ENCODE data around the gene DCX. TPM values are rescaled to one million over a fixed set of nuclear protein-coding genes. Genes with fewer than 3 reads are reported as not detected.

DCX gene
- total and polyA plus RNA-seq, 2 experiments from 2014 or later: 0.34 to 1.2 TPM

DNA sequence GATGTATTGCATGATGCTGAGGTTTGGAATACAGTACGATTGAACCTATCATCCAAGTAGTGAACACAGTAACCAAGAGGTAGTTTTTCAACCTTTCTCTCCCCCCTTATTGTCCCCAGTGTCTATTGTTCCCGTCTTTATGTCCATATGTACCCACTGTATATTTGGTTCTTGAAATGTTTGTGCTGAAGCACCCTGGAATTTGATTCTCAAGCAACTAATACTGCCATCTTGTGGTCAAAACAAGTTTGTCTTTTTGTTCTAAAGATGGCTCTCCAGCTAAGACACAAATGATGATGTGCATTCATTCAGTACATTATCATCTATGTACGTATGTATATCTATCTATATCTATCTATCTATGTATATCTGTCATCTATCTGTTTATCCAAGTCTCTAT, 33.5 kb upstream of the DCX start:
- no peak overlapping the region for H3K4me3 ChIP-seq
- no peaks in the 10 kb centered on the region for H3K79me2 ChIP-seq
- peak; percentile 74 for DNase-seq (ENCODE audit: low spot score)
- no peaks in the 10 kb centered on the region for H3K9me2 ChIP-seq (replicated peaks; ENCODE audit: insufficient read depth)
- H3K4me2 ChIP-seq: no peak overlapping the region
- H3K4me1 ChIP-seq (ENCODE audit: insufficient read depth): peaks cover 3% of the 10 kb centered on the region
- H4K20me1 ChIP-seq (ENCODE audit: insufficient read depth, poor library complexity, severe bottlenecking): no peaks in the 10 kb centered on the region
- H2AFZ ChIP-seq: no peak overlapping the region
- no peaks in the 10 kb centered on the region for H3K36me3 ChIP-seq (replicated peaks; ENCODE audit: insufficient read depth, low read depth)
- no peak for TF ChIP-seq EZH2 (IDR thresholded peaks at IDR 0.05; ENCODE audit: borderline replicate concordance)
- peak; percentile 72 for TF ChIP-seq CTCF (IDR thresholded peaks at IDR 0.05; ENCODE audit: poor library complexity)
- no peaks in the 10 kb centered on the region for H3K27me3 ChIP-seq
- H3K9me3 ChIP-seq (ENCODE audit: low read depth): no peaks in the 10 kb centered on the region
- no peak overlapping the region for H3K27ac ChIP-seq
- 42% methylated on average over 3 of the region's 3 CpGs for WGBS (ENCODE audit: low lambda C conversion rate, missing lambda C conversion rate)

GRCh38 chrX:111444881-111445280, 32.9 kb upstream of the DCX start:
- Histone ChIP-seq H3K9me3 (ENCODE audit: low read depth) (no peaks in the 10 kb centered on the region), H3K4me3 (no peak overlapping the region), H3K27me3 (no peaks in the 10 kb centered on the region), H3K27ac (no peak overlapping the region), H3K36me3 (replicated peaks; ENCODE audit: insufficient read depth, low read depth) (no peaks in the 10 kb centered on the region), H3K4me2 (no peak overlapping the region), H3K79me2 (no peaks in the 10 kb centered on the region), H2AFZ (no peak overlapping the region), H3K4me1 (ENCODE audit: insufficient read depth) (peaks cover 3% of the 10 kb centered on the region), H3K9me2 (replicated peaks; ENCODE audit: insufficient read depth) (no peaks in the 10 kb centered on the region), H4K20me1 (ENCODE audit: insufficient read depth, poor library complexity, severe bottlenecking) (no peaks in the 10 kb centered on the region)
- 53% methylated on average over 6 of the region's 6 CpGs for WGBS (ENCODE audit: low lambda C conversion rate, missing lambda C conversion rate)
- DNase-seq (ENCODE audit: low spot score): no peak
- no peak for TF ChIP-seq EZH2 (IDR thresholded peaks at IDR 0.05; ENCODE audit: borderline replicate concordance)
- TF ChIP-seq EZH2phosphoT487 (IDR thresholded peaks at IDR 0.05; ENCODE audit: low read depth, severe bottlenecking, unreplicated experiment): no peak
- TF ChIP-seq CTCF (IDR thresholded peaks at IDR 0.05; ENCODE audit: poor library complexity): no peak

- H3K4me1 ChIP-seq (ENCODE audit: insufficient read depth): peaks cover 3% of the 10 kb centered on the region
- TF ChIP-seq CTCF (IDR thresholded peaks at IDR 0.05; ENCODE audit: poor library complexity) (no peak), EZH2 (IDR thresholded peaks at IDR 0.05; ENCODE audit: borderline replicate concordance) (no peak), EZH2phosphoT487 (IDR thresholded peaks at IDR 0.05; ENCODE audit: low read depth, severe bottlenecking, unreplicated experiment) (no peak)
- 100% methylated on average over 1 of the region's 1 CpG for WGBS (ENCODE audit: low lambda C conversion rate, missing lambda C conversion rate)
Observed at GRCh38 chrX:111443946-111444345, 32.0 kb upstream of the DCX start.

DNA sequence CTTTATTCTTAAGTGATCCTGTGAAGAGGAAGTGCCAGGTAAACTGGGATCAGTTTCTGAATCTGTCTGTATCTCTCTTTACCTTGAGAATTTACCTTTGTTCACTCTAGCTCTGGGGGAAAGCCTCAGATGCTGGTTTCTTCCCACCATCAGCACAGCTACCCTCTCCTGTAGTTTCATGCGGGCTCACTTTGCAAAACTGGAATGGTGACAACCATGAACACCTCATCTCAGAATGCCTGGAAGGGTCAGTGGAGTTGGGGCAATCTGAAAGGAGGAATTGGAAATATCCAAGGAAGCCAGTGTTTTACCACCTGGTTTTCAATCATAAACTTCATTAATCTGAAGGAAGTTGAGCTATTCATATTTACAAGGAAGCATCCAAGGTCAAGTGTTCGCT, 30.8 kb upstream of the DCX start:
- no peaks in the 10 kb centered on the region for H3K27me3 ChIP-seq
- H3K9me2 ChIP-seq (replicated peaks; ENCODE audit: insufficient read depth): no peaks in the 10 kb centered on the region
- H2AFZ ChIP-seq: no peak overlapping the region
- no peak for DNase-seq (ENCODE audit: low spot score)
- WGBS (ENCODE audit: low lambda C conversion rate, missing lambda C conversion rate): 90% methylated on average over 2 of the region's 2 CpGs
- H3K4me3 ChIP-seq: no peak overlapping the region
- no peaks in the 10 kb centered on the region for H3K9me3 ChIP-seq (ENCODE audit: low read depth)
- H3K27ac ChIP-seq: no peak overlapping the region
- H4K20me1 ChIP-seq (ENCODE audit: insufficient read depth, poor library complexity, severe bottlenecking): no peaks in the 10 kb centered on the region
- no peaks in the 10 kb centered on the region for H3K36me3 ChIP-seq (replicated peaks; ENCODE audit: insufficient read depth, low read depth)
- no peak overlapping the region for H3K4me2 ChIP-seq
- peaks cover 3% of the 10 kb centered on the region for H3K4me1 ChIP-seq (ENCODE audit: insufficient read depth)
- no peaks in the 10 kb centered on the region for H3K79me2 ChIP-seq
- TF ChIP-seq EZH2phosphoT487 (IDR thresholded peaks at IDR 0.05; ENCODE audit: low read depth, severe bottlenecking, unreplicated experiment) (no peak), CTCF (IDR thresholded peaks at IDR 0.05; ENCODE audit: poor library complexity) (no peak), EZH2 (IDR thresholded peaks at IDR 0.05; ENCODE audit: borderline replicate concordance) (no peak)

More at GRCh38 chrX:111443946-111444345, 32.0 kb upstream of the DCX start:
- Histone ChIP-seq H2AFZ (no peak overlapping the region), H3K36me3 (replicated peaks; ENCODE audit: insufficient read depth, low read depth) (no peaks in the 10 kb centered on the region), H3K27me3 (no peaks in the 10 kb centered on the region), H3K9me3 (ENCODE audit: low read depth) (no peaks in the 10 kb centered on the region), H3K4me2 (no peak overlapping the region), H3K9me2 (replicated peaks; ENCODE audit: insufficient read depth) (no peaks in the 10 kb centered on the region), H3K4me3 (no peak overlapping the region), H3K79me2 (no peaks in the 10 kb centered on the region), H3K27ac (no peak overlapping the region), H4K20me1 (ENCODE audit: insufficient read depth, poor library complexity, severe bottlenecking) (no peaks in the 10 kb centered on the region)
- DNase-seq (ENCODE audit: low spot score): no peak

Data from hepatocyte (in vitro differentiated cells).